GM21526 (cell line): ENCODE results near the gene COASY.
A peak's percentile ranks its signal among the peaks of the same experiment; 100 is the strongest.
"Not testable (repeated sequence)": the region's sequence is repeated elsewhere in the genome, so short reads cannot be mapped to it uniquely, and the experiment has no call there.

Experiments
- ATAC-seq: cut with Tn5 transposase; IDR thresholded peaks from one replicate; pipeline ENCODE4 v1.9.1; 2021; ENCODE audit warnings: moderate library complexity; ENCODE audit not compliant: unreplicated experiment, low FRiP score

COASY gene

DNA sequence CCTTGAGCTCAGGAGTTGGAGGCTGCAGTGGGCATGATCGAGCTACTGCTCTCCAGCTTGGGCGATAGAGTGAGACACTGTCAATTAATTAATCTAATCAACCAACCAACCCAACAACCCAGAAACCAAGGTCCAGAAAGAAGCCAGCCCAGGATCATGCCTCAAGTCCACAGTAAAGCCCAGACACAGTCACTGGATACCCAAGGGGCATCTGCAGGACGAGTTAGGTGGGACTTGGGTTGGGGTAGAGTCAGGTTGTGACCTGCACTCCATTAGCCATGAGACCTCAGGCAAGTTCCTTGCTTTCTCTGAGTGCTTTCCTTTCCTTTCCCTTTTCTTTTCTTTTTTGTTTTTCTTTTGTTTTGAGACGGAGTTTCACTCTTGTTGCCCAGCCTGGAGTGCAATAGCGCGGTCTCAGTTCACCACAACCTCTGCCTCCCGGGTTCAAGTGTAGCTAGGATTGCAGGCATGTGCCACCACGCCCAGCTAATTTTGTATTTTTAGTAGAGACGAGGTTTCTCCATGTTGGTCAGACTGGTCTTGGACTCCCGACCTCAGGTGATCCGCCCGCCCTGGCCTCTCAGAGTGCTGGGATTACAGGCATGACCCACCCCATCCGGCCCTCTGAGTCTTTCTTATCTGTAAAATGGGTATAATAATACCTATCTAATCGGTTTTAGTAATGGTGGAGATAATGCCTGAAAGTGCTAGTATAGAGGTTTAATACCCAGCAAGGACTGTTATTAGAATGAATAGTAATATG is 12.8 kb upstream of the COASY start:
- ATAC-seq = no peak

DNA sequence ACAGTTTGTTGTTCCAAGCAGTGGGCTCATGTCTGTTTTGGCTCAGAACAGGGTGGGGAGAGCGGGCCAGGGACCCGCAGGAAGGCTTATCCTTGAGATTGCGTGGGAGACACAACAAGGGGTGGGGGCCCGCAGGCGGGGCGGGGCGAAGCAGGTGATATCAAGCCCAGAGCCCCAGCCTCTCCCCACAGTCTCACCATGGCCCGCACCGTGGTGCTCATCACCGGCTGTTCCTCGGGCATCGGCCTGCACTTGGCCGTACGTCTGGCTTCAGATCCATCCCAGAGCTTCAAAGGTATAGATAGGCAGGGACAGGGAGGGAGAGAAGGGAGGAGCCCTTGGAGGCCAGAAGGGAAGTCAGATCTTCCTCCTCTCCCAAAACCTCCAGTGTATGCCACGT is 9.2 kb upstream of the COASY start, which contains the start of gene HSD17B1:
TSS of gene HSD17B1 (plus strand) at position 188 of the 400 bp plus-strand sequence. CDS start at position 199, 11 bp downstream.
- not testable (repeated sequence) for ATAC-seq

DNA sequence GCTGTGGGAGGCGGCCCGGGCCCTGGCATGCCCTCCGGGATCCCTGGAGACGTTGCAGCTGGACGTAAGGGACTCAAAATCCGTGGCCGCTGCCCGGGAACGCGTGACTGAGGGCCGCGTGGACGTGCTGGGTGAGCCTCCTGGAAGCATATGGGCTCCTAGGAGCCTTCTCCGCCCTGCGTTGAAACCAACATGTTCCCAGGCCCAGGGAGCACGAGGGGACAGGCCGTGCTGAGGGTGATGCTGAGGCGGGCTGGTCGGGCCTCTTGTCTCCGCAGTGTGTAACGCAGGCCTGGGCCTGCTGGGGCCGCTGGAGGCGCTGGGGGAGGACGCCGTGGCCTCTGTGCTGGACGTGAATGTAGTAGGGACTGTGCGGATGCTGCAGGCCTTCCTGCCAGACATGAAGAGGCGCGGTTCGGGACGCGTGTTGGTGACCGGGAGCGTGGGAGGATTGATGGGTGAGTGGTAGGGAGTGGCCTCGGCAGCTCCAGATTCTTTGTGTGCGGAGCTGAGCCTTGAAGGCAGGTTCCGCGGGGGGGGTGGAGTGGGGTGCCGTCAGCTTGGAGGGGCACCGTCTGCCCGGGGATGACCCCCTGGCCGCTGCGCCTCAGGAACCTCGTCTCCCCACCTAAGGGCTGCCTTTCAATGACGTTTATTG is 8.7 kb upstream of the COASY start:
- ATAC-seq = no peak

DNA sequence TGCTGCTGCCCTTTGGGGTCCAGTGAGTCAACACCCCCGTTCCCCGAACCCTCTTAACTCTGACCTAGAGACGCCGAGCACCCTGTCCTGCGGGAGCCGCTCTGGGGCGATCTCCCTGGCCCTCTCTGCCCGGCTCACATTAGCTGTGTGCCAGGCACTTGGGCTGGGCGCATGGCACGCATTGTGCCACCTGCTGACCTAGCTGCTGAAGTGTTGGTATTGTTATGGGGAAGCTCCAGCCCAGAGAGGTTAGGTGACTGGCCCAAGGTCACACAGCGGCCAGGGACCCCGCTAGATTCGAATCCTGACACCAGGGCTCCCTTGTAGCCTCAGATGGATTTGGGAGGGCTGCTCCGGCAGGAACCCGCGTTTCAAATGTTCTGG is 8.1 kb upstream of the COASY start:
- ATAC-seq = no peak

DNA sequence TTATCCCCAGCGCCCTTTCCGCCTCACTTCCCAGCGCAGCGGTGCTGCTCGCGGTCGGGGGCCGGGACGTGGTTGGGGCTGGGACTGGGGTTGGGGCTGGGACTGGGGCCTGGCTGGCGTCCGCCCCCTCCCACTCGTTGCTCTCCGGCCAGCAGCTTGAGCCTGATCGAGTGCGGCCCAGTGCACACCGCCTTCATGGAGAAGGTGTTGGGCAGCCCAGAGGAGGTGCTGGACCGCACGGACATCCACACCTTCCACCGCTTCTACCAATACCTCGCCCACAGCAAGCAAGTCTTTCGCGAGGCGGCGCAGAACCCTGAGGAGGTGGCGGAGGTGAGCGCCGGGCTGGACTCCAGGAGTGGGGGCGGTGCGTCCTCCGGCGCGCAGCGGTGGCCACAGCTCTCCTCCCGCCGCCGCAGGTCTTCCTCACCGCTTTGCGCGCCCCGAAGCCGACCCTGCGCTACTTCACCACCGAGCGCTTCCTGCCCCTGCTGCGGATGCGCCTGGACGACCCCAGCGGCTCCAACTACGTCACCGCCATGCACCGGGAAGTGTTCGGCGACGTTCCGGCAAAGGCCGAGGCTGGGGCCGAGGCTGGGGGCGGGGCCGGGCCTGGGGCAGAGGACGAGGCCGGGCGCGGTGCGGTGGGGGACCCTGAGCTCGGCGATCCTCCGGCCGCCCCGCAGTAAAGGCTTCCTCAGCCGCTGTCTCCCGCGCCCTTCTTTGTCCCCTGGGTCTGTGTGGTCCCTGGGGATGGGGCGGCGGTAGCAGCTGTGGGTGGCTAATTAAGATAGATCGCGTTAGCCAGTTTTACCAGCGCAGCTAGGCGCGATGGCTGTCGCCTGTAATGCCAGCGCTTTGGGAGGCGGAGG is 7.5 kb upstream of the COASY start:
- ATAC-seq = peak; percentile 59

DNA sequence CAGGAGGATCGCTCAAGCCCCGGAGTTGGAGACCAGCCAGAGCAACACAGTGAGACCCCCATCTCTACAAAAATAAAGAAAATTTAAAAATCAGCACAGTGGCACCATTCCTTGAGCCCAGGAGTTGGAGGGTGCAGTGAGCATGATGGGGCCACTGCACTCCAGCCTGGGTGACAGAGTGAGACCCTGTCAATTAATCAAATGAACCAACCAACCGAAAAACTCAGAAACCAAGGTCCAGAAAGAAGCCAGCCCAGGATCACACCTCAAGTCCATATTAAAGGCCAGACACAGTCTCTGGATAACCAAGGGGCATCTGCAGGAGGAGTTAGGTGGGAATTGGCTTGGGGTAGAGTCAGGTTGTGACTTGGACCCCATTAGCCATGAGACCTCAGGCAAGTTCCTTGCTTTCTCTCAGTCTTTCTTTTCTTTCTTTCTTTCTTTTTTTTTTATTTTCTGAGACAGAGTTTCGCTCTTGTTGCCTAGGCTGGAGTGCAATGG is 6.8 kb upstream of the COASY start:
- no peak for ATAC-seq

DNA sequence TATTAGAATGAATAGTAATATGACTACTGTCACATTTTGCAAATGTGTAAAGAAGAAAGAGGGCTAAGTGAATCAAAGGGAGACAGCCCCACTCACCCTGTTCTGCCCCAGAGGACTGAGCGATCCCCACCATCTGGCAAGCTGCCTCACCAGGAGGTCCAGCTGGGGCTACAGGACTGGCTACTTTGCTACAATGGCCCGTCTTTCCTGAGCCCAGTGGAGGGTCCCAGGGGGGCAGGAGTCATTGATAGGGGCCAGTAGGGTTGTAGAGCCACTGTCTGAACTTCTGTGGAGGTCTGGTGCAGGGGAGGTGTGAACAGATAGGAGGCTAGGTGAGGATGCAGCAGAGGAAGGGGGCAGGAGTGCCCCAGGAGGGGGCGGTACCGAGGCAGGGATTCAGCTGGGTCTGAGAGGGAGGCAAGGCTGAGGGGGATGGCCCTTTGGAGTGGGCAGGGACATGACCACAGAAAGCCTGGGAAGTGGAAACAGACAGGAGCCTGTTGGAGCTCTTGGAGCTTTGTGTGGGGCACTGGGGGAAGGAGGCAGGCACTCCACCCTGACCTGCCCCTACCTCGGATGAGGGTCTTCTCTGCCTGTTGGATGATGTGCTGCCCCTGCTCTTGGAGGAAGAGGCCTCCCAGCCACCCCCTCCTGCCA is 5.9 kb upstream of the COASY start:
- not testable (repeated sequence) for ATAC-seq

DNA sequence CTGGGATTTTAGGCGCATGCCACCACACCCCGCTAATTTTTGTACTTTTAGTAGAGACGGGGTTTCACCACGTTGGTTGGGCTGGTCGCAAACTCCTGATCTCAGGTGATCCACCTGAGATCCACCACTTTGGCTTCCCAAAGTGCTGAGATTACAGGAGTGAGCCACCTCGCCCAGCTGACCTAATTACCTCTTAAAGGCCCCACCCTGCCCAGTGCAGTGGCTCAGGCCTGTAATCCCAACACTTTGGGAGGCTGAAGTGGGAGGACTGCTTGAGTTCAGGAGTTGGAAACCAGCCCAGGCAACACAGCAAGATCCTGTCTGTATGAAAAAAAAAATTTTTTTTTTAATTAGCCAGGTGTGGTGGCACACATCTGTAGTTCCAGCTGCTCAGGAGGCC is 2.9 kb upstream of the COASY start:
- no peak for ATAC-seq

DNA sequence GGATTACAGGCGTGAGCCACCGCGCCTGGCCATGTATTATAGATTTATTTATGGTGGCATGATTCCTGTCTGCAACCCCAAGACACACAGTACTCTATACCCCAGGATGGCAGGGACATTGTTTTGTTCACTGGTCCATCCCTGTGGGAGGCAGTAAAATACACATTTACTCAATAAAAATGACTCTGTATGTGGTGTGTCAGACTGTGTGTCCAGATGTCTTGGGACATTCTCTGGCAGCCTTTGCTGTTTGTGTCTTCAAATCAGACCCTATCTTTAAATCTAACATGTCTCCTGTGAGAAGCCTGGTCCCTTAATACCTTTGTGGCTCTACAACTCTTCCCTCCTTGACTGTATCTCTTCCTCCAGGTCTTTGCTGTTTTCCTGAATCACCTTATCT is 1.7 kb upstream of the COASY start:
- ATAC-seq = no peak

DNA sequence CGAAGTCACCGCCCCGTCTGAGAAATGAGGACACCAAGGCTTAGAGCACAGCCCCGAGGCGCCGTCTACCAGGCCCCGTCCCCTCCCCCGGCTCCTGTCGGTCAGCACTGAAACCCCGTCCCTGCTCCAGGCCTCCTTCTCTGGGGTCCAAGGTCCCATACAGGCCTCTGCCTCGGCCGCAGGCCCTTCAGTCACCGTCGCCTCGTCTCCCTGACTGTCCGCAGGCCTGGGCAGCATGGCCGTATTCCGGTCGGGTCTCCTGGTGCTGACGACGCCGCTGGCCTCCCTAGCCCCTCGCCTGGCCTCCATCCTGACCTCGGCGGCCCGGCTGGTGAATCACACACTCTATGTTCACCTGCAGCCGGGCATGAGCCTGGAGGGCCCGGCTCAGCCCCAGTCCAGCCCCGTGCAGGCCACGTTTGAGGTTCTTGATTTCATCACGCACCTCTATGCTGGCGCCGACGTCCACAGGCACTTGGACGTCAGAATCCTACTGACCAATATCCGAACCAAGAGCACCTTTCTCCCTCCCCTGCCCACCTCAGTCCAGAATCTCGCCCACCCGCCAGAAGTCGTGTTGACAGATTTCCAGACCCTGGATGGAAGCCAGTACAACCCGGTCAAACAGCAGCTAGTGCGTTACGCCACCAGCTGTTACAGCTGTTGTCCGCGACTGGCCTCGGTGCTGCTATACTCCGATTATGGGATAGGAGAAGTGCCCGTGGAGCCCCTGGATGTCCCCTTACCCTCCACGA is 617 bp downstream of the COASY start:
- no peak for ATAC-seq

DNA sequence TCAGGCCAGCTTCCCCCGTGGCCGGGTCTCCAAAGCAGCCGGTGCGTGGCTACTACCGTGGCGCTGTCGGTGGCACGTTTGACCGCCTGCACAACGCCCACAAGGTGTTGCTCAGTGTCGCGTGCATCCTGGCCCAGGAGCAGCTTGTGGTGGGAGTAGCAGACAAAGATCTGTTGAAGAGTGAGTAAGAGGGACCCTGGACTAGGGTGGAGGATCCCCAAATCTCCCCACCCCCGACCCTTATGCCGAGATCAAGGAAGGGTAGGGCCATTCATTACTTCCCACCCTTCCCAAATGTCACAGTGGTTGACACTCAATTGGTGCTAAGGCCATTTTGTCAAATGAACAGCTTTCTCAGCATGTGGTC is 1.2 kb downstream of the COASY start:
- no peak for ATAC-seq

DNA sequence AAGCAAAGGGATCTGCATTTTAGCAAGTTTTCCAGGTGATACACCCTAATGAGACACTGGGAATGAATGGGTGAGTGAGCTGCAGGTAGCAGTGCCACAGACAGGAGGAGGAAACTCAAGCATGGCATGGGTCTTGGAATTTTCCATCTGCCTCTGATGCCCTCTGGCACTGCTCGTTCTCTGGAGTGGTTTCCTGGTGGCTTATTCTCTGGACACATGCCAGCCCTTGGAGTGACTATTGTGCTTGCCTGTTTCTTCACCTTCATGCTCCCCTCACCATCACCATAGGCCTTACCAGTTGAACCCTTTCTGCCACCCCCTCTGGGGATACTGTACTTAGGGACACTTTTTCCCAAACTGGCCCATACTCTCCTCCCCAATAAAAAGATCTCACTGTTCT is 1.6 kb downstream of the COASY start:
- ATAC-seq = no peak

DNA sequence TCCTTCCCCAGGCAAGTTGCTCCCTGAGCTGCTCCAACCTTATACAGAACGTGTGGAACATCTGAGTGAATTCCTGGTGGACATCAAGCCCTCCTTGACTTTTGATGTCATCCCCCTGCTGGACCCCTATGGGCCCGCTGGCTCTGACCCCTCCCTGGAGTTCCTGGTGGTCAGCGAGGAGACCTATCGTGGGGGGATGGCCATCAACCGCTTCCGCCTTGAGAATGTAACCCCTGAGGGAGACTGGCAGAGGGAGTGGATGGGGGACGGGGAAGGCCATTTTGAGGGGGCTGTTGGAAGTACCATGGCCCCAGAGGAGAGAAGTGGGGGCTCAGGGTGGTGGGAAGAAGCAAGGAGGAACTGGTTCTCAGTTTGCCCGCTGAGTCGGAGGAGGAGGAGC is 2.0 kb downstream of the COASY start:
- ATAC-seq = no peak

DNA sequence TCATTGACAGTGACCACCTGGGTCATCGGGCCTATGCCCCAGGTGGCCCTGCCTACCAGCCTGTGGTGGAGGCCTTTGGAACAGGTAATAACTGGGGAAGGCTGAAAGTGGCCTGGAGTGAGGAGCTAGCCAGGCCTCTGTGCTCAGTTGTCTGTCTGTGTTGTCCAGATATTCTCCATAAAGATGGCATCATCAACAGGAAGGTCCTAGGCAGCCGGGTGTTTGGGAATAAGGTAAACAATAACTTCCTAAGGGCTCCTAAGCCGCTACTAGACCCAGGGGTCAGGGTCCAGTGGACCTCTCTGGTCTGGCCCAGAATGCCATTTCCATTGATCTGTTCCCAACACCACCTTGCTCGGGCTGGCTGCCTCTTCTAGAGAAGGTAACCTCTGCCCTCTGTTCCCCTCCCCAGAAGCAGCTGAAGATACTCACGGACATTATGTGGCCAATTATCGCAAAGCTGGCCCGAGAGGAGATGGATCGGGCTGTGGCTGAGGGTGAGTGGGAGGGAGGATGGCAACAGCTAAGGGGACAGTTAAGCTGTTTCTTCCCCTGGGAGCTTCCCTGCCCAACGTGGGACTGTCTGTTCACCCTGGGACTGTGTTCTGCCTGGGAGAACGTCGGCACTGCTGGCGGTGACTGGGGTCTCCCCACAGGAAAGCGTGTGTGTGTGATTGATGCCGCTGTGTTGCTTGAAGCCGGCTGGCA is 3.0 kb downstream of the COASY start:
- ATAC-seq = no peak

DNA sequence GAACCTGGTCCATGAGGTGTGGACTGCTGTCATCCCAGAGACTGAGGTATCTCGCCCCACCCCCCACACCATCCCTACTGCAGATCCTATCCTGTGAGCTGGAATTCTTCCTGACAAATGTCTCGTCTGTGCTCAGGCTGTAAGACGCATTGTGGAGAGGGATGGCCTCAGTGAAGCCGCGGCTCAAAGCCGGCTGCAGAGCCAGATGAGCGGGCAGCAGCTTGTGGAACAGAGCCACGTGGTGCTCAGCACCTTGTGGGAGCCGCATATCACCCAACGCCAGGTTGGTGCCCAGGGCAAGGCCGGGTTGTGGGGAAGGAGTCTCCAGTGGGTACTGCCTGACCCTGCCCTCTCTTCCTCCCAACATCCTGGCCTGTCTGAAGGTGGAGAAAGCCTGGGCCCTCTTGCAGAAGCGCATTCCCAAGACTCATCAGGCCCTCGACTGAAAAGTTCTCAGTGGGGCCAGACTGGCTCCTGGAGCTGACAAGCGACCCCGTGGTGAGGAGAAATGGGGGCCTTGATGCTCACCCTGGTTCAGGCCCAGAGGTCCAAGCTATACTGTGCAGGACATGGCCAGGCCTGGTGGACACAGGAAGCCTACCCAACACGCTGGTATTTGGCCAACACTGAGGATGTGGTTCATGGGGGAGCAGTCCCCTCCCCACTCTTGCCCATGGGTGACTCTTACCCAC is 3.7 kb downstream of the COASY start:
- ATAC-seq = no peak

DNA sequence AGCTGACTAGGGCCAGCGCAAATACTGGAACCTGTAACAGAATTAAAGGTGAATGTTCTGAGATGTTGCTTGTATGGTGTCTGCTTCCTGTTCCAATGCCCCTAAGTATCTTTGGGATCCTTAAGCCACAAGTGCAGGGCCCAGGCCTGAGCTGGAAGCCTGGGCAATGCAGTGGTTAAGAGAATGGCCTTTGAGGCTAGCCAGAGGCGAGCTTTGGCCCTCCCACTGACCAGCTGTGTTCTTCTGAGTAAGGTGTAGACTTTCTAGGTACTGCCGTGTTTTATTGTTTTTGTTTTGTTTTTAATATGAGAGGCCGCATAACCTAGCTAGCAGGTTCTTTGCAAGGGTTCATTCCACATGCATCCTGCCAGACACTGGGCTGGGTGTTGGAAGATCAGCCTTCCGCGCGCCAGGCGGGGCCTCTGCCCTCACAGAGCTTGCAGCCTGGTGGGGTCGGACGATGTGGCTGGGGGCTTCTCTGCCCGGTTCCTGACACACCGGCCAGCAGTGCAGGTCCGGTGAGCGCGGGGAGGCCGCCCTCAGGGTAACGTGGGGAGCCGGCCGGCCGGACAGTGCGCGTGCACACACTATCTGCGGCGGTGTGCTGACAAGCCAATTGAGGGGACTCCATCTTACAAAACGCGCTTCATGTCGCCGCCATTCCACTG is 4.4 kb downstream of the COASY start:
- ATAC-seq = peak; percentile 4

DNA sequence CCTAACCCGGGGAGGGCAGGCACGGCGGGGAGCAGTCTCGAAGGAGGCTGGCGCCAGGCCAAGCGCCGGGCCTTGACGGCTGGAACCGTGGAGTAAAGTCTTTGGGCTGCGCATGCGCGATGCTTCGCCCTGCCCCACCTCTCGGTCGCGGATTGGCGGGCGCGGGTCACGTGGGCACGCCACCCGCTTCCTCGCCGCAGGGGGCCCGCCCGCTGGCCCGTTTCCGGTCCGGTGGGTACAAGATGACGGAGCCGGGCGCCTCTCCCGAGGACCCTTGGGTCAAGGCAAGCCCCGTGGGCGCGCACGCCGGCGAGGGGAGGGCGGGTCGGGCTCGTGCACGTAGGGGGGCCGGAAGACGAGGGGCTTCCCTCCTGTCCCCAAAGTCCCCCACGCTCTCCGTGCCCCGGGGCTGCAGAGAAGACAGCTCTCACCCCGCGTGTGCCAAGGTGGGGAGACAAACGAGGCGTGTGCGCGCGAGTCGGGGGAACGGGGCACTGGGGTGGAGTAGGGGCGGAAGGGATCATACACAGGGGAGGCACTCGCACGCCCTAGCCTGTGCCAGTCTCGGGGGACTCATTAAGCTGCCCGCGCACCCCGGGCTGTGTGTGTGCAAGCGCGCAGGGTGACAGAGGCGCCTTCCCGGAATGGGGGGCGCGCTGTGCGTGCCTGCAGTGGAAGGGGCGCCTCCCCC is 5.1 kb downstream of the COASY start, which contains the start of gene MLX:
TSS of gene MLX (plus strand) at position 218 of the 691 bp plus-strand sequence. CDS start at position 243, 25 bp downstream.
- ATAC-seq = peak; percentile 41
